Transverse colon (tissue), 4 donors: ENCODE data around the gene PTGES3L.

Source experiments
- CTCF ChIP-seq, 5 experiments: fragments of 200-600 bp in 3 of 5; fragments of 450-650 bp in 2 of 5; sonication (generic) in 3 of 5; IDR thresholded peaks; 1 replicate in 2 of 5; 2 replicates in 3 of 5; pipeline ENCODE4 v1.5.1; 2016 to 2017; ENCODE audit warnings: antibody characterized with exemption in 5 of 5, inconsistent platforms in 3 of 5, mild to moderate bottlenecking in 2 of 5, moderate library complexity in 1 of 5
- EP300 ChIP-seq: sonication (generic); formaldehyde crosslinking; IDR thresholded peaks from one replicate; pipeline ENCODE4 v1.6.1; 2017; ENCODE audit warnings: antibody characterized with exemption, low read depth
- POLR2A ChIP-seq: fragments of 450-650 bp; IDR thresholded peaks from one replicate; pipeline ENCODE4 v1.6.1; 2016; ENCODE audit warnings: antibody characterized with exemption, mild to moderate bottlenecking, moderate library complexity
- POLR2AphosphoS5 ChIP-seq, 3 donors: sonication (generic); formaldehyde crosslinking; IDR thresholded peaks; one replicate each; pipeline ENCODE4 v1.6.1; 2016; ENCODE audit warnings: antibody characterized with exemption in 3 of 3

GRCh38 chr17:42920922-42921321 lies 59.0 kb downstream of the PTGES3L start:
- no peak for TF ChIP-seq CTCF (IDR thresholded peaks at IDR 0.05)
- TF ChIP-seq POLR2AphosphoS5 (IDR thresholded peaks at IDR 0.05): no peak
- no peak for TF ChIP-seq POLR2A
- no peak for TF ChIP-seq EP300
